Panc1 (cell line): Measurements from ENCODE around the gene BICD1. TPM values are rescaled to one million over a fixed set of nuclear protein-coding genes. Genes with fewer than 3 reads are reported as not detected.

ENCODE experiments used
- ATAC-seq: fragments of 200-7000 bp; cut with Tn5 transposase; 2 replicates; pipeline ENCODE4 v1.9.1; 2020; ENCODE audit warnings: mild to moderate bottlenecking, moderate library complexity
- BruUV-seq: library from RNA; stranded (reverse); fragments of 400-500 nt; replicated peaks from 2 replicates; lab custom pipeline; 2021; lab: Mats Ljungman, UMichigan
- CTCF ChIA-PET: fragments of 300-600 bp; sonication (Branson Sonifier 250); formaldehyde crosslinking; loops from one replicate; lab custom pipeline; 2022; ENCODE audit warnings: antibody characterized with exemption; lab: Charles Lee
- POLR2A ChIA-PET: fragments of 300-600 bp; sonication (Branson Sonifier 250); formaldehyde crosslinking; loops from one replicate; lab custom pipeline; 2022; ENCODE audit warnings: antibody characterized with exemption; lab: Charles Lee
- DNase-seq: peaks from one replicate; pipeline ENCODE4 v3.0.0-alpha.2; 2010; ENCODE audit warnings: low read depth, low spot score
- H3K27ac ChIP-seq: 2 replicates; pipeline ENCODE4 v1.5.1; 2011; ENCODE audit warnings: mild to moderate bottlenecking, low read length, inconsistent platforms
- H3K27me3 ChIP-seq: fragments of 200-500 bp; sonication (Bioruptor generic); 2 replicates; pipeline ENCODE4 v1.6.0; 2014; ENCODE audit warnings: low read length, inconsistent platforms; ENCODE audit not compliant: control insufficient read depth, insufficient read depth
- H3K36me3 ChIP-seq: fragments of 200-500 bp; sonication (Bioruptor generic); 2 replicates; pipeline ENCODE4 v1.5.1; 2014; ENCODE audit warnings: inconsistent platforms, mild to moderate bottlenecking, low read length, moderate library complexity; ENCODE audit not compliant: control insufficient read depth, insufficient read depth
- H3K4me1 ChIP-seq: 2 replicates; pipeline ENCODE4 v1.5.1; 2011; ENCODE audit warnings: inconsistent platforms, mild to moderate bottlenecking, low read length, moderate library complexity; ENCODE audit not compliant: control insufficient read depth, insufficient read depth
- H3K4me3 ChIP-seq, 2 experiments: 2 replicates each; pipeline ENCODE4 v1.5.1; 2011 to 2012; ENCODE audit warnings: low read depth in 2 of 2, low read length in 2 of 2, mild to moderate bottlenecking in 2 of 2, inconsistent platforms in 1 of 2, moderate library complexity in 1 of 2
- H3K9me3 ChIP-seq: fragments of 200-500 bp; sonication (Bioruptor generic); 2 replicates; pipeline ENCODE4 v1.5.1; 2014; ENCODE audit warnings: low read depth, mild to moderate bottlenecking, inconsistent platforms, low read length, moderate library complexity; ENCODE audit not compliant: control insufficient read depth, insufficient read depth
- CTCF ChIP-seq: fragments of 450-650 bp; IDR thresholded peaks from 2 replicates; pipeline ENCODE4 v1.5.1; 2017; ENCODE audit warnings: mild to moderate bottlenecking
- POLR2AphosphoS5 ChIP-seq: IDR thresholded peaks from 2 replicates; pipeline ENCODE4 v1.6.1; 2012; ENCODE audit warnings: mild to moderate bottlenecking, low read depth, low read length, moderate library complexity
- SIN3A ChIP-seq: IDR thresholded peaks from 2 replicates; pipeline ENCODE4 v1.6.1; 2012; ENCODE audit warnings: low read depth, mild to moderate bottlenecking, low read length, moderate library complexity, borderline replicate concordance; ENCODE audit not compliant: insufficient read depth
- TCF7L2 ChIP-seq: IDR thresholded peaks from 2 replicates; pipeline ENCODE4 v1.6.1; 2011; ENCODE audit warnings: mild to moderate bottlenecking, low read depth, low read length, inconsistent platforms
- in situ Hi-C: cut with HindIII; loops from 2 replicates; pipeline ENCODE4 v1.10.0; 2016; ENCODE audit warnings: low sequenced_read_pairs, low pct_unique_long_range_greater_than_20kb
- intact Hi-C: fragments of 100-400 bp; cut with micrococcal nuclease; formaldehyde crosslinking; loops from one replicate; pipeline ENCODE4 v1.10.0; 2022; ENCODE audit not compliant: unreplicated experiment
- total RNA-seq: library from RNA; stranded (reverse); gene quantifications from one replicate; pipeline ENCODE4 v1.2.1, GENCODE V29; 2021; ENCODE audit not compliant: unreplicated experiment
- TF ChIP-seq, protein P1 (sequence below), 2 experiments: IDR thresholded peaks; 2 replicates each; pipeline ENCODE4 v1.6.1; 2011 to 2012; ENCODE audit warnings: low read depth in 2 of 2, control low read depth in 1 of 2, low read length in 1 of 2, mild to moderate bottlenecking in 1 of 2, moderate library complexity in 1 of 2; ENCODE audit not compliant: insufficient read depth in 1 of 2

The BICD1 gene
- total RNA-seq, 1 experiment from 2014 or later = 40.0 TPM

GRCh38 chr12:32102234-32102633 lies 4.4 kb upstream of the BICD1 start:
- H3K9me3 ChIP-seq = no peaks in the 10 kb centered on the region
- H3K4me1 ChIP-seq = no peaks in the 10 kb centered on the region
- H3K36me3 ChIP-seq = no peaks in the 10 kb centered on the region
- CTCF ChIA-PET = interaction anchor here (0.6 to 0.7 kb wide), 2 partner anchors 129 to 699 kb away, joined by 4 to 6 read pairs; no protein-coding TSS in a partner anchor
- no peak for ATAC-seq
- POLR2A ChIA-PET = interaction anchor here (0.6 kb wide), 1 partner anchor 358 kb away, joined by 6 read pairs; no protein-coding TSS in a partner anchor
- no peak overlapping the region for H3K27ac ChIP-seq
- in situ Hi-C loops (no loop called here), intact Hi-C loops (no loop called here)
- no peak overlapping the region for H3K4me3 ChIP-seq
- TF ChIP-seq CTCF = no peak
- TF ChIP-seq TCF7L2 = no peak
- TF ChIP-seq, protein P1, sequence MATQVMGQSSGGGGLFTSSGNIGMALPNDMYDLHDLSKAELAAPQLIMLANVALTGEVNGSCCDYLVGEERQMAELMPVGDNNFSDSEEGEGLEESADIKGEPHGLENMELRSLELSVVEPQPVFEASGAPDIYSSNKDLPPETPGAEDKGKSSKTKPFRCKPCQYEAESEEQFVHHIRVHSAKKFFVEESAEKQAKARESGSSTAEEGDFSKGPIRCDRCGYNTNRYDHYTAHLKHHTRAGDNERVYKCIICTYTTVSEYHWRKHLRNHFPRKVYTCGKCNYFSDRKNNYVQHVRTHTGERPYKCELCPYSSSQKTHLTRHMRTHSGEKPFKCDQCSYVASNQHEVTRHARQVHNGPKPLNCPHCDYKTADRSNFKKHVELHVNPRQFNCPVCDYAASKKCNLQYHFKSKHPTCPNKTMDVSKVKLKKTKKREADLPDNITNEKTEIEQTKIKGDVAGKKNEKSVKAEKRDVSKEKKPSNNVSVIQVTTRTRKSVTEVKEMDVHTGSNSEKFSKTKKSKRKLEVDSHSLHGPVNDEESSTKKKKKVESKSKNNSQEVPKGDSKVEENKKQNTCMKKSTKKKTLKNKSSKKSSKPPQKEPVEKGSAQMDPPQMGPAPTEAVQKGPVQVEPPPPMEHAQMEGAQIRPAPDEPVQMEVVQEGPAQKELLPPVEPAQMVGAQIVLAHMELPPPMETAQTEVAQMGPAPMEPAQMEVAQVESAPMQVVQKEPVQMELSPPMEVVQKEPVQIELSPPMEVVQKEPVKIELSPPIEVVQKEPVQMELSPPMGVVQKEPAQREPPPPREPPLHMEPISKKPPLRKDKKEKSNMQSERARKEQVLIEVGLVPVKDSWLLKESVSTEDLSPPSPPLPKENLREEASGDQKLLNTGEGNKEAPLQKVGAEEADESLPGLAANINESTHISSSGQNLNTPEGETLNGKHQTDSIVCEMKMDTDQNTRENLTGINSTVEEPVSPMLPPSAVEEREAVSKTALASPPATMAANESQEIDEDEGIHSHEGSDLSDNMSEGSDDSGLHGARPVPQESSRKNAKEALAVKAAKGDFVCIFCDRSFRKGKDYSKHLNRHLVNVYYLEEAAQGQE (IDR thresholded peaks at IDR 0.05; ENCODE audit: insufficient read depth in 1 of 2, low read depth in 2 of 2, low read length in 1 of 2) = no peak
- no peak for TF ChIP-seq POLR2AphosphoS5
- TF ChIP-seq SIN3A = no peak
- no peaks in the 10 kb centered on the region for H3K27me3 ChIP-seq
- DNase-seq = no peak
- no TSS peak for BruUV-seq

- no peak overlapping the region for H3K4me3 ChIP-seq
- DNase-seq (no peak), ATAC-seq (no peak)
- H3K4me1 ChIP-seq = peaks cover 9% of the 10 kb centered on the region
- H3K27ac ChIP-seq = no peak overlapping the region; the same call in 1 of the 2 replicates
- no peaks in the 10 kb centered on the region for H3K27me3 ChIP-seq
- TF ChIP-seq TCF7L2 (no peak), CTCF (no peak), POLR2AphosphoS5 (no peak), SIN3A (no peak)
- TF ChIP-seq, protein P1 (IDR thresholded peaks at IDR 0.05; ENCODE audit: insufficient read depth in 1 of 2, low read depth in 2 of 2, low read length in 1 of 2) = no peak
- H3K36me3 ChIP-seq = no peaks in the 10 kb centered on the region; the same call in 1 of the 2 replicates
- CTCF ChIA-PET = interaction anchor here (0.6 kb wide), 1 partner anchor 34 kb away, joined by 4 read pairs; no protein-coding TSS in a partner anchor
- no TSS peak for BruUV-seq
- in situ Hi-C loops = no loop called here
- POLR2A ChIA-PET = no interaction called here
- no peaks in the 10 kb centered on the region for H3K9me3 ChIP-seq
- intact Hi-C loops = no loop called here
Observed at GRCh38 chr12:32104572-32105355, 1.9 kb upstream of the BICD1 start.
